Measurements from ENCODE around the gene AUTS2.

The AUTS2 gene

DNA sequence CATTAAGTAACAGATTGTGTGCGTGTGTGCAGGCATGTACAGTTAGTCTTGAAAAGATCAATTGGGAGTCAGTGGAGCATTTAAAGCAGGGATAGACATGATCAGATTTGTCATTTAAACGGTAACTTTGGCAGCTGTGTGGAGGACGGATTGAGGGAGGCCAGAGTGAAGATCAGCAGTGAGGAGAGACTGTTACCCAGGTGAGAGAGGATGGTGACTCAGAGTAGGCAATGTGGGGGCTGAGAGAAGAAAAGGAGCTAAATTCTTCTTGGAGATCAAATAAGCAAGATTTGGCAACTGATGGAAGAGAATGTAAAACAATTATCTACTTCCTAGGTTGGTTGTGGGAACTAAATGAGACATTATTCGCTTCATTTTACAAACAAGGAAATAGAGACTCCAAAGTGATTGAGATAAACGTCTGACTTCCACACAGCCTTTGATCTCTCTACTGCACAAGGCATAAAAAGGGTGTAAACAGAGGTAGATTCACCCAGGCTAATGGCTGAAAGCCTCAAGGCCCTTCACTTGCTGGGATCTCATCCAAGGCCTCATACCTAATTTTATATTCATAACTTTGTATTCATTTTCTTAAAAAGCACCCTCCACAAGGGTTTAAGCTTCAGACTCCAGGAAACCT, 868.6 kb downstream of the AUTS2 start:
- DNase-seq (ENCODE audit: low read depth), result no peak
- no peak overlapping the region for H3K4me3 ChIP-seq (ENCODE audit: low read depth, low read length)
- TF ChIP-seq CTCF (IDR thresholded peaks at IDR 0.05; ENCODE audit: low read depth, low read length, missing control alignments), result no peak

- no peak for TF ChIP-seq CTCF (IDR thresholded peaks at IDR 0.05; ENCODE audit: low read depth, low read length, missing control alignments)
- no peak overlapping the region for H3K4me3 ChIP-seq (ENCODE audit: low read depth, low read length)
- no peak for DNase-seq (ENCODE audit: low read depth)
Measured at GRCh38 chr7:70470746-70471145, 872.5 kb downstream of the AUTS2 start.

DNA sequence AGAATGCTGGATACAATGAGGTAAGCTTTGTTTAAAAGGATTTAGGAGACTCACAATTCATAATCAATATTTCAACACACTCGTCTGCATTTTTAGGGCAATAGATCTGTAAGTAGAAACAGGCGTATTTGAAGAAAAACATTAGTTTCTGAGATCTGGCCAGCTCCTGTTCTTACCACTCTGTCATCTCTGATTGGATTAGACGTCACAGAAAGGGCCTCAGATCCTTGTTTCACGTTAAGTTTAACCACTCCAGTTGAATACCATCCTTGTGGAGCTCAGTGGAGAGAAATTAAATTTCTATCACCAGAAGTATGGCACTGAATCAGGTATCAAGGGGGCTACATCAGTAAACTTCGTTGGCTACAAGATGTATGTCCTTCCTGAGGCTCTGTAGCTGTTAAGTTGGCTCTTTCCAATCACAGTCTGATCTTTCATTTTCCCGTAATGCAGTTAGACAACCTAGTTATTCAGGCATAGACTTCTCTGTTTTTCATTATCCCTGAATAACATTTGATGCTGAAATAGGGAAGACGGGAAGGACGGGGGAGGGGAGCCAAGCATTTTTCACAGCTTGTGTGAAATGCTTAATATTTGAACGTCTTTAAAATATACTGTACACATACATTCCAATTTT, 874.4 kb downstream of the AUTS2 start:
- H3K4me3 ChIP-seq (ENCODE audit: low read depth, low read length), result no peak overlapping the region
- DNase-seq (ENCODE audit: low read depth), result no peak
- no peak for TF ChIP-seq CTCF (IDR thresholded peaks at IDR 0.05; ENCODE audit: low read depth, low read length, missing control alignments)

DNA sequence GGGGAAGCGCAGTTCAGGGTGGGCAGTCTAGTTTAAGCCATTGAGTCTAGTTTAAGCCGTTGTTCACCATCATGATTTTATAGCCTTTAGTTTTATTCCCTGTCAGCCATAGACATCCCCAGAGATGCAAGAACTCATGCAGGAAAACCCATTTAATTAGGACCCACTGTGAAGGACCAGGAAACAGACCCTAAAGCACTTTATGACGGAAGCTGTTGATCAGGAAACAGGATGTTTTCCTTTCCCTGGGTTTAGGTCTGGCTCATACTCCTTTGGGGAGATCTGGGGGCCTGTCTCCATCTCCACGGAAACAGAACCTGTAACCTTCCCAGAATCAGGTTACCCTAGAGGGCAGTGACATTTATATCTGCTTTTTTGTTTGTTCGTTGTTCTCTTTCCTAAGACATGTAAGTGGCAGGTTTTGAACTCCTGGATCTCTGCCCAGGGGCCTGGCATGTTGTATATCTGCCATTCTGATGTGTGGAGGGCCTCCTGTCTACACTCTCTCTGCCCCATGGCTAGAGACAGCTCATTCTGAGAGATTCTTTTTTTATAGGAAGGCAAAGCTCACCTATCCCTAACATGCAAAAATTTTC, 876.5 kb downstream of the AUTS2 start:
- no peak for DNase-seq (ENCODE audit: low read depth)
- TF ChIP-seq CTCF (IDR thresholded peaks at IDR 0.05; ENCODE audit: low read depth, low read length, missing control alignments), result no peak
- no peak overlapping the region for H3K4me3 ChIP-seq (ENCODE audit: low read depth, low read length)

DNA sequence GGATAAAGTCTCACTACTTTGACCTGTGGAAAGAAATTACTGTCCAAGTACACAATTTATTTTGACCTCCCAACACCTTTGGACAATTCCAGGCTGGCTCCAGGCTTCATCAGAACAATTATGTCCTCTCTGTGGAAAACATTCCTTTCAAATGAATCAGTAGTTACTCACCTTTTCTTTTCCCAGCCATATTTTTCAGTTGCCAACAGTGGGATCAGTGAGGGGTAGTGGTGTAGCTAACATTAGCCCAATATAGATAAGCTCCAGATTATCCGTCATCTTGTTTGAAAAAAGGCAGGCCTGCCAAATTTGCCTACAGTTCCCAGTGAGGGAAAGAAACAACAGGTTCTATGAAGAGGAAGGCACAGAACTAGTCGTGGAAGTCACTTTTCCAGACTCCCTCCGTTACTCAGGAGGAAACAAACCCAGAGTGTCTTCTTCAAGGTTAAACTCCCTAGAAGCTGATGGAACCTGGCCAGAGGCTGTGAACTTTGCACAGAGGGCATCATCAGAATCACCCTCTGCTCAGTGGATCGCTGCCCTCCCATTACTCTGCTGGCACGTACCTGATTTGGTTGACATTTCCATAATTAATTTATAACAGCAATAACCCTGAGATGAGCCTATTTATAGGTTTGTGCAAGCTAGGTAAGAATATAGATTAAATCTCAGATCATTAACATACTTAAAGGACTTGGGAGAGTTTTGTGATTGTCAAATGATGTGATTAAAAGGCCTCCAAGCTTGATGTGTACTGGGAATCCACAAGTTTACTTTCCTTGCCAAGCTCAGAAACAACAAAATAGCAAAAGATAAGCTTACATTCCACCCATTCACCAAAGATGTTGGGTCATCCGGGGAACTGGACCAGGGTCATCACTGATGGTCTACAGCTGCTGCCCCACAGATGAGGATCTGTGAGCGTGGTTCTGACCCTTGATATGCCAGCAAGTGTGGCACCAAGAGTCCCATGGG, 879.0 kb downstream of the AUTS2 start:
- no peak for TF ChIP-seq CTCF (IDR thresholded peaks at IDR 0.05; ENCODE audit: low read depth, low read length, missing control alignments)
- no peak overlapping the region for H3K4me3 ChIP-seq (ENCODE audit: low read depth, low read length)
- DNase-seq (ENCODE audit: low read depth), result no peak

- no peak for DNase-seq (ENCODE audit: low read depth)
- no peak for TF ChIP-seq CTCF (IDR thresholded peaks at IDR 0.05; ENCODE audit: low read depth, low read length, missing control alignments)
- no peak overlapping the region for H3K4me3 ChIP-seq (ENCODE audit: low read depth, low read length)
Measured at GRCh38 chr7:70479153-70480021, 881.1 kb downstream of the AUTS2 start.

Measured in GM12864 (cell line).